SK-N-MC (cell line): ENCODE measurements around the gene MAGIX.

ENCODE experiments used
- DNase-seq: peaks from one replicate; pipeline ENCODE4 v3.0.0-alpha.2; 2011; ENCODE audit warnings: low read depth, low spot score
- H3K27ac ChIP-seq: fragments of 200-600 bp; sonication (generic); 2 replicates; pipeline ENCODE4 v1.5.1; 2016; ENCODE audit warnings: mixed run types
- H3K36me3 ChIP-seq: fragments of 200-600 bp; sonication (generic); 2 replicates; pipeline ENCODE4 v1.6.1; 2017; ENCODE audit warnings: antibody characterized with exemption, low read length, mixed read lengths; ENCODE audit not compliant: insufficient read depth
- H3K4me3 ChIP-seq: fragments of 200-600 bp; sonication (generic); 2 replicates; pipeline ENCODE4 v1.5.1; 2016
- H3K9ac ChIP-seq: fragments of 200-600 bp; sonication (generic); 2 replicates; pipeline ENCODE4 v1.8.0; 2017; ENCODE audit warnings: mixed run types, mixed read lengths; ENCODE audit not compliant: insufficient read length
- H3K9me3 ChIP-seq: fragments of 200-600 bp; sonication (generic); 2 replicates; pipeline ENCODE4 v1.6.1; 2017; ENCODE audit warnings: low read depth, mild to moderate bottlenecking, antibody characterized with exemption, low read length, moderate library complexity, mixed read lengths
- EZH2 ChIP-seq: fragments of 200-600 bp; sonication (generic); IDR thresholded peaks from one replicate; pipeline ENCODE4 v1.6.1; 2017; ENCODE audit warnings: antibody characterized with exemption
- FOXP2 ChIP-seq: optimal IDR thresholded peaks from 2 replicates; pipeline ENCODE3; 2011; ENCODE audit warnings: mild to moderate bottlenecking, moderate library complexity; ENCODE audit not compliant: insufficient read depth; ENCODE audit errors: extremely low read length, control extremely low read depth
- POLR2AphosphoS5 ChIP-seq: IDR thresholded peaks from 2 replicates; pipeline ENCODE4 v1.6.1; 2012; ENCODE audit warnings: mild to moderate bottlenecking, low read depth, low read length, borderline replicate concordance

The MAGIX gene

GRCh38 chrX:49203536-49203935, 41.0 kb downstream of the MAGIX start:
- TF ChIP-seq POLR2AphosphoS5 (no peak), FOXP2 (no peak), EZH2 (no peak)
- DNase-seq = no peak

DNA sequence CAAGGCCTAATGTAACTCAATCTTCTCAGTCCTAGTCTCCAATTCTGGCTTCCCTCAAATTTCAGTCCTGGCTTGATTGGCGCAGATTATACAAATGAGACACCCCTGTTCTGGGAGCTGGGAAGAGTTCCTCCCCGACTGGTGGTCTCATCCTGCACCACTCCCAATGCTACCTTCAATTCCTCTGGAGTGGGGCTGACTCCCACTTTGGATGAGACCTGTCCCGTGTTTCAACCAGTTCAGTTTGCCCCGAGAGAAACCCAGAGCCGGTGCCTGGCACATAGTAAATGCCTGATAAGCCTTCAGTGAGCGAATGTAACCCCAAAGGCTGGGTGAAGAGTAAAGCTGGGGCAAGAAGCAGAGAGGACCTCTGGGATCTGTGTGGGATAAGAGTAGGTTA, 41.5 kb downstream of the MAGIX start:
- H3K4me3 ChIP-seq = no peak overlapping the region
- H3K9ac ChIP-seq = no peak overlapping the region
- DNase-seq = no peak
- H3K27ac ChIP-seq = no peak overlapping the region
- TF ChIP-seq POLR2AphosphoS5 (no peak), EZH2 (no peak), FOXP2 (no peak)
- no peaks in the 10 kb centered on the region for H3K36me3 ChIP-seq
- H3K9me3 ChIP-seq = no peaks in the 10 kb centered on the region

More at GRCh38 chrX:49203536-49203935, 41.0 kb downstream of the MAGIX start:
- Histone ChIP-seq H3K4me3 (no peak overlapping the region), H3K36me3 (no peaks in the 10 kb centered on the region), H3K27ac (no peak overlapping the region), H3K9ac (no peak overlapping the region), H3K9me3 (no peaks in the 10 kb centered on the region)

GRCh38 chrX:49204709-49205108, 42.2 kb downstream of the MAGIX start:
- H3K27ac ChIP-seq = no peak overlapping the region

GRCh38 chrX:49205443-49205842, 42.9 kb downstream of the MAGIX start:
- H3K9ac ChIP-seq = no peak overlapping the region
- no peak overlapping the region for H3K27ac ChIP-seq
- no peaks in the 10 kb centered on the region for H3K36me3 ChIP-seq
- H3K4me3 ChIP-seq = no peak overlapping the region
- TF ChIP-seq POLR2AphosphoS5 (no peak), EZH2 (no peak), FOXP2 (no peak)
- H3K9me3 ChIP-seq = no peaks in the 10 kb centered on the region
- no peak for DNase-seq

More at GRCh38 chrX:49204709-49205108, 42.2 kb downstream of the MAGIX start:
- Histone ChIP-seq H3K4me3 (no peak overlapping the region), H3K36me3 (no peaks in the 10 kb centered on the region), H3K9me3 (no peaks in the 10 kb centered on the region), H3K9ac (no peak overlapping the region)
- TF ChIP-seq FOXP2 (no peak), POLR2AphosphoS5 (no peak), EZH2 (no peak)
- DNase-seq = no peak

DNA sequence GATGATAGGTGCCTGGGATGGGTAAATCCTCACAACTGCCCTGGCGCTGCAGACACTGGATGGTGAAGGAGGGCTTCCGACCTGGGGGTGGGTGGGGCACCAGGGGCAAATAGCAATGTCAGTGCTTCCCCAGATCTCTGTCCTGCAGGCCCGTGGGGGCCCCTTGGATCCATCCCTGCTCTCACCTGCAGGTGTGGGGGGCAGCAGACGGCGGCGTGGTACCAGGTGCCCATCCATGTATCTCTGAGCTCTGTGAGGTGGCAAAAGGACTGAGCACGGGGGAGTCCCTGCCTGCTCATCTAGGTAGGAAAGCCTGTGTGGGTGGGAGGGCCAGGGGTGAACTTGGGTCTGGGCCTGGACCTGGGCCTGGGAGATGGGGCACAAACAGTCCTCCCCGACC, 44.0 kb downstream of the MAGIX start:
- Histone ChIP-seq H3K4me3 (no peak overlapping the region), H3K9ac (no peak overlapping the region), H3K27ac (no peak overlapping the region), H3K9me3 (no peaks in the 10 kb centered on the region), H3K36me3 (no peaks in the 10 kb centered on the region)
- DNase-seq = no peak
- TF ChIP-seq EZH2 (no peak), POLR2AphosphoS5 (no peak), FOXP2 (no peak)

DNA sequence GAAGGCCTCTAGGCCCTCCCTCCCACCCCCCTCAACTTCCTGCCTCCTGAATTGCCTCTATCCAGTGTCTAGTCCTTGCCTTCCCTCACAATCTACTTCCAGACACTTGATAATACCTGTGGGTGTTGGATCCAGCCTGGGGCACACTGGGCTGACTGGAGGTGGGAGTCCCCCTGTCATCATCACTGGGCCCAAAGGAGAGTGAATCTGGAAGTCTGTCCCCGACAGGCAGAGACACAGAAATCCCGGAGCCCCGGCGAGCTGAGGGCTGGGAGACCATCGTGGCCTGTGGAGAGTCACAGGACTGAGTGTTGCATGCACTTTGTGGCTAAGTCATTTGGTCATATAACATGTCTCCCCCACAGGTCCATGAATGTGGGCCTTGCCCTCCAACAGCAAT, 45.8 kb downstream of the MAGIX start:
- Histone ChIP-seq H3K27ac (no peak overlapping the region), H3K36me3 (no peaks in the 10 kb centered on the region), H3K9me3 (no peaks in the 10 kb centered on the region), H3K4me3 (no peak overlapping the region), H3K9ac (no peak overlapping the region)
- no peak for DNase-seq
- TF ChIP-seq EZH2 (no peak), POLR2AphosphoS5 (no peak), FOXP2 (no peak)

DNA sequence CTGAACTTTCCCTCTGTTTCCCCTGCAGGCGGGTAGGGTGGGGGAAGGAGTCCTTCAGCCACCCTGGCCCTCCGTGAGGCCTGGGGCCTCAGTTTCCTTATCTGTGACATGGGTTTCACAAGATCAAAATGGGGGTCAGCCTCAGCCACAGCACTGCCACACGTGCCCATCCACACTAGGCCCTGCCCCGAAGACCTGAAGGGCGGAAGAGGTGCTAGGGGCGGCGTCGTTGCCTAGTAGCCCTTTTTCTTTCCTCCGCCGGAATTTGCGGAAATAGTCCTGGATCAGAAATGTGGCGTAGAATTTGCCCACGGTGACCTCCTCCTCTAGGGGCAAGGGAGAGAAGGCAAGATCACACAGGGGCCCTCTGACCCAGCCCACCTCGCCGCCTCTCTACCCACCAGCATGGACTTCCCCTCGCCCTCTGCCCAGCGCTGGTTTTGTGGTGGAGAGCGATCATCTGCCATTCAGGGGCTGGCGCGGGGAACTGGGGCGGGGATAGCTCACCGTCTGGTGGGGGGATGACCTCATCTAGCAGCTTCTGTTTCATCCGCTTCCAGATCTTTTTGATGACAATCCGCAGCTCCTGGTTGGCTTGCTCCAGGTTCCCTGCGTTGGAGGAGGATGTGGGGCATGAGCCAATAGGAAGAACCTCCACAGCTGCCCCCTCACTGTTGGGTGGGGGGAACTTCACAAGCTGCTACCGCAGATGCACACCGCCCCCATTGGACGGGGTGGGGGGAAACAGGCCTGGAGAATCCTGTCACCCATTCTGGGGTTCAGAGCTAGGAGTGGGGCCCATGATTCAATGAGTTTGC, 47.1 kb downstream of the MAGIX start:
- no peaks in the 10 kb centered on the region for H3K36me3 ChIP-seq
- H3K4me3 ChIP-seq = no peak overlapping the region
- no peak for DNase-seq
- TF ChIP-seq FOXP2 (no peak), POLR2AphosphoS5 (no peak), EZH2 (no peak)
- no peaks in the 10 kb centered on the region for H3K9me3 ChIP-seq
- no peak overlapping the region for H3K9ac ChIP-seq
- no peak overlapping the region for H3K27ac ChIP-seq

- no peak overlapping the region for H3K27ac ChIP-seq
- no peak overlapping the region for H3K4me3 ChIP-seq
- no peak for DNase-seq
- H3K9ac ChIP-seq = no peak overlapping the region
- TF ChIP-seq POLR2AphosphoS5 = no peak
- no peak for TF ChIP-seq EZH2
- no peak for TF ChIP-seq FOXP2
- H3K9me3 ChIP-seq = no peaks in the 10 kb centered on the region
- no peaks in the 10 kb centered on the region for H3K36me3 ChIP-seq
Measured at GRCh38 chrX:49210406-49210805, 47.8 kb downstream of the MAGIX start.
